GM10248 (cell line): ENCODE measurements around the gene TRMT10C.

Experiments
- CTCF ChIA-PET: fragments of 300-600 bp; sonication (Branson Sonifier 250); formaldehyde crosslinking; extraction: SDS; loops from one replicate; lab custom pipeline; 2021; ENCODE audit warnings: antibody characterized with exemption; lab: Yijun Ruan, JAX
- POLR2A ChIA-PET: fragments of 350-650 bp; sonication (Branson Sonifier 250); formaldehyde crosslinking; extraction: SDS; loops from one replicate; lab custom pipeline; 2020; ENCODE audit warnings: antibody characterized with exemption; lab: Yijun Ruan, JAX
- DNase-seq: peaks from one replicate; pipeline ENCODE4 v3.0.0; 2012; ENCODE audit errors: extremely low spot score
- CTCF ChIP-seq: IDR thresholded peaks from 2 replicates; pipeline ENCODE4 v1.5.1; 2012; ENCODE audit warnings: mild to moderate bottlenecking, low read depth; ENCODE audit errors: extremely low read depth, missing control alignments, control extremely low read depth

Gene TRMT10C

GRCh38 chr3:101521211-101521701 is 40.4 kb upstream of the TRMT10C start:
- no peak for DNase-seq
- CTCF ChIA-PET, result interaction anchor here (0.6 to 5.1 kb wide), 6 partner anchors 9 to 1971 kb away, joined by 3 to 18 read pairs (median 4); partner anchors contain the start of genes PCNP and SENP7
- POLR2A ChIA-PET, result no interaction called here
- no peak for TF ChIP-seq CTCF

GRCh38 chr3:101527441-101527840 is 34.2 kb upstream of the TRMT10C start:
- no peak for TF ChIP-seq CTCF
- POLR2A ChIA-PET, result no interaction called here
- DNase-seq, result no peak
- CTCF ChIA-PET, result no interaction called here

GRCh38 chr3:101527906-101528305 is 33.8 kb upstream of the TRMT10C start:
- no peak for TF ChIP-seq CTCF
- ChIA-PET POLR2A (no interaction called here), CTCF (interaction anchor here (1.2 kb wide), 1 partner anchor 10 kb away, joined by 3 read pairs; no protein-coding TSS in a partner anchor)
- no peak for DNase-seq

- ChIA-PET POLR2A (no interaction called here), CTCF (interaction anchor here (0.9 to 1.6 kb wide), 2 partner anchors 9 to 44 kb away, joined by 4 read pairs; partner anchors contain the start of gene PCNP)
- no peak for TF ChIP-seq CTCF
- no peak for DNase-seq
These were observed 31.6 kb upstream of the TRMT10C start for GRCh38 chr3:101529816-101530685.

DNA sequence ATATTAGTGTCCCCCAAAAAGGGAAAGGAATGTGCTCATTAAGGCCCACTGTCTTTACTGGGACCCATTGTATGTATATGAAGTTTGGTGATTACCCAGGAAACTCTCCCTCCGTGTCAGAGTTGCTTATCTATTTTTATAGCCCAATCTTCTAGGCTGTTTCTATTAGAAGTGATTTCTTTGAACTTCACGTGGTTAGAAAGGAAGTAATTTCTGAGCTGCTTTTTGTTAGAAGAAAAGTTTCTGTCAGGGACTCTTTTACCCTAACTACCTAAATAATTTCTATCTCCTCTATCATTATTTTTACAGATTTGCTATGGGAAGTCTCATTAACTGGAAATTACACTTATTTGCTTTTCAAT is 31.0 kb upstream of the TRMT10C start:
- CTCF ChIA-PET, result interaction anchor here (1.6 kb wide), 1 partner anchor 10 kb away, joined by 4 read pairs; no protein-coding TSS in a partner anchor
- no peak for TF ChIP-seq CTCF

DNA sequence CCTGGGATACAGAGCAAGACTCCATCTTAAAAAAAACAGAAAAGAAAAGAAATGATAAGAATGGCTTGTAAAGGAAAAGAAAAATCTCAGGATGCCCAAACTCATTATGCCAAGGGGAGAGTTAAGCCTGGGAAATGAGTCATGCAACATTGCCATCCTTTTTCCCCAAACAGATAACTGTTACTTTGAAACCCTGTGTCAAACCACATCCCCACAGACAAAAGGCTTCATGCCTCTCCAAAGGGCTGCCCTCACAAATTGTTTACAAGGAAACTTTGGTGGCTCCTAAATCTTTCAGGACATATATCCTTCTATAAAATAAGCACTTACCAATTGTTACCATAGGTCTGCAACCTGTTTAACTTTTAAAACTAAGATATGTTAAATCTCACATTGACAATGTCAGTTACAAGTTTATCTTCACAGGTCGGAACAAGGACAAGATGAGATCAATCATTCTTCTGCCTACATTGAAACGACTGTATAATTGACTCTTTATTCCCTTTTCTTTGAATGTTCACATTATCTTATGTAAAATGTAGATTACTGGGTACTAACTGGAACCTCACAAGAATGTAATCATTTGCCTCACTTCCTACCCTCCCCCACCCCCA is 30.1 kb upstream of the TRMT10C start:
- no peak for DNase-seq
- no peak for TF ChIP-seq CTCF
- ChIA-PET CTCF (no interaction called here), POLR2A (no interaction called here)

More for the DNA sequence above, 31.0 kb upstream of the TRMT10C start:
- POLR2A ChIA-PET, result no interaction called here
- no peak for DNase-seq
